ENCODE data around the gene LAMB3. TPM values are rescaled to one million over a fixed set of nuclear protein-coding genes. Genes with fewer than 3 reads are reported as not detected.

LAMB3 gene
- total RNA-seq, 1 experiment from 2014 or later, result 0.85 TPM

GRCh38 chr1:209614151-209614420, 38.1 kb downstream of the LAMB3 start (continued):
- TF ChIP-seq ZBTB43 (CRISPR knock-in tag; IDR thresholded peaks at IDR 0.05), result no peak

GRCh38 chr1:209613400-209614150, 38.6 kb downstream of the LAMB3 start:
- ChIA-PET POLR2A (no interaction called here), CTCF (interaction anchor here (1.0 to 3.7 kb wide), 3 partner anchors 14 to 37 kb away, joined by 6 to 13 read pairs (median 9); no protein-coding TSS in a partner anchor)
- H3K4me1 Mint-ChIP-seq, result no peaks in the 10 kb centered on the region
- ATAC-seq (no peak), DNase-seq (ENCODE audit: low spot score) (no peak)
- no peaks in the 10 kb centered on the region for H3K9me3 Mint-ChIP-seq
- H3K27ac Mint-ChIP-seq, result no peak overlapping the region
- no peaks in the 10 kb centered on the region for H3K36me3 Mint-ChIP-seq
- no peak overlapping the region for H3K4me3 Mint-ChIP-seq
- TF ChIP-seq HMGXB4 (CRISPR knock-in tag; IDR thresholded peaks at IDR 0.05), result no peak
- TF ChIP-seq NFE2L1 (CRISPR knock-in tag; IDR thresholded peaks at IDR 0.05), result no peak
- no peak for TF ChIP-seq ZNF512 (CRISPR knock-in tag; IDR thresholded peaks at IDR 0.05; ENCODE audit: borderline replicate concordance)
- no peak for TF ChIP-seq TCF7 (CRISPR knock-in tag; IDR thresholded peaks at IDR 0.05; ENCODE audit: low read depth)
- TF ChIP-seq SMAD3 (CRISPR knock-in tag; IDR thresholded peaks at IDR 0.05; ENCODE audit: borderline replicate concordance), result no peak
- no peak for TF ChIP-seq RELA (CRISPR knock-in tag; IDR thresholded peaks at IDR 0.05; ENCODE audit: borderline replicate concordance)
- TF ChIP-seq ZBTB43 (CRISPR knock-in tag; IDR thresholded peaks at IDR 0.05), result no peak
- TF ChIP-seq RORB (CRISPR knock-in tag; IDR thresholded peaks at IDR 0.05), result no peak
- TF ChIP-seq NR3C1 (CRISPR knock-in tag; conservative IDR thresholded peaks at IDR 0.05; ENCODE audit: low read depth), result no peak
- no peaks in the 10 kb centered on the region for H3K27me3 Mint-ChIP-seq (ENCODE audit: low read depth)

- Mint-ChIP-seq H3K36me3 (no peaks in the 10 kb centered on the region), H3K4me3 (no peak overlapping the region), H3K9me3 (no peaks in the 10 kb centered on the region), H3K4me1 (no peaks in the 10 kb centered on the region), H3K27ac (no peak overlapping the region), H3K27me3 (ENCODE audit: low read depth) (no peaks in the 10 kb centered on the region)
- DNase-seq (ENCODE audit: low spot score) (no peak), ATAC-seq (no peak)
- CTCF ChIA-PET, result interaction anchor here (1.0 to 3.7 kb wide), 3 partner anchors 14 to 36 kb away, joined by 4 to 13 read pairs (median 6); no protein-coding TSS in a partner anchor
- POLR2A ChIA-PET, result no interaction called here
- no peak for TF ChIP-seq ERG (CRISPR knock-in tag; IDR thresholded peaks at IDR 0.05)
- no peak for TF ChIP-seq IRF2 (CRISPR knock-in tag; IDR thresholded peaks at IDR 0.05; ENCODE audit: borderline replicate concordance, low read depth)
- no peak for TF ChIP-seq ARID4B (CRISPR knock-in tag; IDR thresholded peaks at IDR 0.05; ENCODE audit: borderline replicate concordance)
- TF ChIP-seq ZNF219 (CRISPR knock-in tag; IDR thresholded peaks at IDR 0.05; ENCODE audit: borderline replicate concordance), result no peak
- TF ChIP-seq AR (CRISPR knock-in tag; IDR thresholded peaks at IDR 0.05), result no peak
Observed at GRCh38 chr1:209612646-209613399, 39.4 kb downstream of the LAMB3 start.
